Activated T-cell treated with anti-CD3 and anti-CD28 coated beads, Interleukin-2, amount 50 U/mL, for 1 hour (primary cell): ENCODE data around the gene CAMK2A.

Experiments
- DNase-seq: peaks from one replicate; pipeline ENCODE4 v3.0.0-alpha.2; 2020

CAMK2A gene

DNA sequence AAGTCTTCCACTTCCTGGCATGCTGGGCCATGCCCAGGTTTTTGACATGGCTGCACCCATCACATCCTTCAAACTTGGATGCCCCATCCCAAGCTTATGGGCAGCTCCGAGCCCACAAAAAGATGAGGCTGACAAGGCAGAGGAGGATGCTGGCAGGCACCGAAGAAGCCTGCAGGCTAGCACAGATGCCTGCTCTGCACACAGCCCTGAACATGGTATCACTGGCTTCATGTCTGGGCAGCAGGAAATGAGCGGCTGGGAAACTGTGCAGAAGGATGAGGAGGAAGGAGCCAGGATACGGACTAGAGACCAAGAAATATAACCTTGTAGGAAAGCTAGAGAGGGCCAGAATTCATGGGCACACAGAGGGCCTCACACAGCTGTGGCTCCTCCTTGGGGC is 14.8 kb downstream of the CAMK2A start:
- DNase-seq, result no peak

GRCh38 chr5:150272531-150272930 is 17.0 kb downstream of the CAMK2A start:
- DNase-seq, result no peak

DNA sequence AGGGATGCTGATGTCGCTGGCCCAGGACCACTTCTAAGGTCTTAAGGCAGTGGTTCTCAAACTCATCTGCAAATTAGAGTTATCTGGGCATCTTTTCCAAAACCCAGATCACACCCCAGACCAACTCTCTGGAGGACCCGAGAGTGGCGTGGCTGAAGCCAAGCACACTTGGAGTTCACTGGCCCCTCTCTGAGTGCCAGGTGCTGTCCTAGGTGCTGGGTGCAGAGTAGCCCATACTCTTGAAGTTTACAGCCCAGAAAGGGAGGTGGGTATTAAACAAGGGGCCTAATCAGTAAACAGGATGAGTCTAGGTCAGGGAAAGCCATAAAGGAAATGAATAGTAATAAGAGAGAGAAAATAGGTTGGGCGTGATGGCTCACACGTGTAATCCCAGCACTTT is 17.6 kb downstream of the CAMK2A start:
- DNase-seq, result no peak

- no peak for DNase-seq
These were observed 18.3 kb downstream of the CAMK2A start for GRCh38 chr5:150271296-150271692.

DNA sequence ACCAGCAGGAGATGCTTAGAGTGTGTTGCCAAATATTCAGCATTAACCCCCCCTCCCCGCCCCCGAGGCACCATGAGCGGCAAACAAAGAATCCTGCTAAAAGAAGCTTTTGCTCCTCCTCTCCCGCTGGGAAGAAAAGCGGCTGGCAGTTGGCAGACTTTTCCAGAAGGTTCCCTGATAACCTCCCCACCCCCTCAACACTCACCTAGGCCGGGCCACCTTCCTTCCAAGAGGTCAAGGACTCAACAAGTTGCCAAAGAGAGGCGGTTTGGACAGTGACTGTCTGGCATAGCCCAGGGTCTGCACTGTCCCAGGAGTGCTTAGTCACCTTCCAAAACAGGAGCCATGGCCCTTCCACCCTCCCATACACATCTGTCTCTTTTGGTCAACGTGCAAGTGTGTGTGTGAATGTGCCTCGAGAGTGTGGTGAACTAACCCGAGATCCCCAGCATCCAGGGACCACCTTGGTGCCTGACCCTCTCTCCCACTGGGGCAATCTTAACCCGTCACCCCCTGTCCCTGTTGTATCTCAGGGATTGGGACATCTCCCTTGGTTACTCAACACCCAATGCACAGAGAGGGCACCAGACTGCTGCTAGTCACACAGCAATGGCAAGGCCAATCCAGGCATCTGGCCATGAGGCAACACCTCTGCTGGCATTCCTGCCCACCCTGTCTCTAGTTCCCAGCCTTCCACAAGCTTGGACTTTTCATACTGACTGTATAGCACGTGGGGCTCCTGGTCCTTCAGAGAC is 18.9 kb downstream of the CAMK2A start:
- no peak for DNase-seq

DNA sequence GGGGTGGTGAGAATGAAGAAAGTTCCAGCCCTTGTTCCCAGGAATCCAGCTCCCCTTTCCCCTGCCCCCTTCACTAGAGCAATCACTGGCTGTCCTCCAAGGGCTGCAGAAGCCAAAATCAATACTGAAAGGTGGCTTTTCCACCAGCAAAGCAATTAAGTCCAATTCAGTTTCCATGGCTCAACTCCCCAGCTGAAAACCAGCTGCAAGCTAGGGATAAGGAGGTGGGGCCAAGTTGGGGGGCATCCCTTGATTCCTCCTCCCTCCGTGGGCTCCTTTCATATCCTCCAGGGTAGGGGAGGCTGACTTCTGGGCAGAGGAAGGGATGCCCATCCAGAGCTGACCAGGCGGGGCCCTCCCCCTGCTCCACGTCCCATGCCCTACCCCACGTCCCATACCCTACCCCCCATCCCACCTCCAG is 22.7 kb downstream of the CAMK2A start:
- no peak for DNase-seq

DNA sequence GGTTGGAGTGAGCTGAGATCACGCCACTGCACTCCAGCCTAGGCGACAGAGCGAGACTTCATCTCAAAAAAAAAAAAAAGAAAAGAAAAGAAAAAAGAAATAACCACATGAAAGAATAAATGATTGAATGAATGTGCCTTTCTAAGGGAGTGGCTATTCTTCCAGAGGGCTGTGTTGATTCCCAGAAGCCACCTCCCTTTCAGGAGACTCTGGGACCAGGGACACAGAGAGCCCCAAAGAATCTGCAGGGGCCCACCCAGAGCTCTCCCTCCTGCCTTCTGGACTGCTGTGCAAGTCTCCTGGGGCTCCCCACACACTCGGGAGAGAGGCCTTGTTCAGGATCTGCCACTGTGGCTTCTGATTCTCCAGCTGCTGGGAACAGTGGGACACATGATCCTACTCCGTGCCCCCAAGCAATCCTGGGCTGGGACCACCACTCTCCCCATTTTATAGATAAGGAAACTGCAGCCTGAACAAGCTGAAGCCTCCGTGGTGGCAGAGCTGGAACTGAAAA is 23.6 kb downstream of the CAMK2A start:
- DNase-seq, result no peak

GRCh38 chr5:150264667-150265603 is 24.6 kb downstream of the CAMK2A start:
- no peak for DNase-seq

DNA sequence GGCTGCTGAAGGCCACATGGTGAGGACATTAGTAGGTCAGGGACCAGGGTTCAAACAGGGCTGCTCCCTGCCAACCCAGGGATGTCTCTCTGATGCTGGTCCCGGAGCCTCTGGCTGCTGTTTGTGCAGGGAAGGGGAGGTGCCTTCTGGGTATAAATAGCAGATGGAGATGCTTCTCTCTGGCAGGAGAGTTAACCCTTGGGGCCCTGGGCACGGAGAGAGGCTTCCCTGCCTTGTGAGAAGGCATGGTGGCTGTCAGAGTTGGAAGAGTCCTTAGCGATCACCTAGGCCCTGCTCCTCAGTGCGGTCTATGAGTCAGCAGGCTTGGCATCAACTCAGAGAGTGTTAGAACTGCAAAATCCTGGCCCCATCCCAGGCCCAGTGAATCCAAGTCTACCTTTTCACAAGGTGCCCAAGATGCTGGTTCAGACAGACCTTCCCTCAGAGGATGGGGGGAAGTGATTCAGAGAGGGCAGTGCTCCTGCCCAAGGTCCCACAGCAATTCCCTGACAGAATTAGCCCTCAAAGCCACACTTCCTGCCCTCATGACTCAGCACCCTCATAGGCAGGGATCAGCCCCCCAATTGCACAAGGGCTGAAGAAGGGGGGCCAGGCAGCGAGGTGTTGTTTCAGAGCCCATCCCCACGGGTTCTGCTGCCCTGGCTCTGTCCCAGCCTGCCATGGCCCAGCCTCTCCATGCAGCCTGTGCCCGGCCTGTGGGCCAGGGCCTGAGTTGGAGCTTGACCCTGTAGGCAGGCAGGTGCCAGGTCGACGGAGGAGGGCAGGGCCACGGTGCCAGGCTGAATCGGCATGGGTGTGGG is 25.6 kb downstream of the CAMK2A start:
- no peak for DNase-seq

DNA sequence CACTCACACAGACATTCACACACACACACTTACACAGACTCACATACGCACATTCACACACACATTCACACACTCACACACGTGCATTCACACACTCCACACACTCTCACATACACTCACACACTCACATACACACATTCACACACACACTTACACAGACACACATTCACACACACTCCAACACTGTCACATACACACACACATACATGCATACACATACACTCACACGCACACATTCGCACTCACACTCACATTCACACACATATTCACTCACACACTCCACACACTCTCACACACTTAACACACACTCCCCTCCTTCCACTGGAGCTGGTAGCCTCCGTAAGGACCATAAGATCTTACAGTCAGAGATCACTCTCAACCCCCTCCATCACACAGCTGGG is 26.2 kb downstream of the CAMK2A start:
- no peak for DNase-seq

GRCh38 chr5:150262502-150262901 is 27.1 kb downstream of the CAMK2A start:
- DNase-seq, result no peak

DNA sequence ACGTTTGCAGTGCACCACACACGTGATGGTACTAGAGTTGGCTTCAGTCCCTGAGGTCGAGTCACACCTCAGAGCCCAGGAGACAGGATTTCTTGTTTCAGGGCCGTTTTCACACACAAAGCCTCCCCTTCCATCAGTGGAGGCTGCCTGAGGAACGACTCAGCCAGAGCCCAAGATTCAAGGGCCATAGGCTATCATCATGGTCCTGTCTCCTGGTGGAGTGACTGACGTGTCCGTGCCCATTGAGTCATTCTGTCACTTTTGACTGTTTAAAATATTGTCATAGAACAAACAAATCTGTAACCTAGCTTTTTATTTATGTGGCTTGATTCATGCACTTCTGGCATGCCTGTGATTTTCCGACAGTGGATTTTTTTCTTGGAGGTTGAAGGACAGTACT is 28.3 kb downstream of the CAMK2A start:
- DNase-seq, result no peak

GRCh38 chr5:150258130-150258529 is 31.4 kb downstream of the CAMK2A start:
- no peak for DNase-seq

- no peak for DNase-seq
These were observed 32.1 kb downstream of the CAMK2A start for GRCh38 chr5:150257424-150257823.

GRCh38 chr5:150256410-150257064 is 33.0 kb downstream of the CAMK2A start:
- no peak for DNase-seq

DNA sequence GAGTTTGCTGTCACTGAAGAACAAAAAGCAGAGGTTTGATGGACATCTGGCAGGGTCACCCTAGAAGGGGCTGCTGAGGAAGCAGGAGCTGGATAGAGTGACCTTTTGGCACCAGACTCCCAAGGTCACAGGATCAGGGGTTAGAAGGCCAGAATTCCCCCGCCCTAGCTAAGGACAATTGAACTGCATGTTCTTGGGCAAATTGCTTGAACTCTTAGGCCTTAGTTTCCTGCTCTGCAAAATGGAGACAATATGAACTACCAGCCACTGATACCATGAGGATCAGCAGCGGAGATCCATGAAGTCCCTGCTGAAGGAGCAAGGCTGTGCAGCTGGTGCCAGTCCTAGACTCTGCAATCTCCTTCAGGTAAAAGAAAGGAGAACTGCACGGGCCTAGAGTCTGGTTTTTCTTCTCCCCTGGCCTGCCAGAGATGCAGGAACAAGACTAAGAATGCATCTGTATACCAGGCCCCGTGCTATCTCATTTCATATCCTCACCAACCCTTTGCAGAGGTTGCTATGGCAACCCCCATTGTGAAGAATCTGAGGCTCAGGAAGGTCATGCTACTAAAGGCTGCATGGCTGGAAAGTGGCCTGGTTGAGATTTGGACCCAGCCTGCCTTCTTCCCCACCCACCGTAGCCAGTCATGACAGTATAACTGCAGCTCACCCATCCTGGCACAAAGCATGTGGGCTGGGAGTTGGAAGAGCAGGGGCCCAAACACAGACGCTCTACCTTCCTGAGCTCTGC is 33.7 kb downstream of the CAMK2A start:
- no peak for DNase-seq

- no peak for DNase-seq
These were observed 34.8 kb downstream of the CAMK2A start for GRCh38 chr5:150254774-150255173.

GRCh38 chr5:150254363-150254762 is 35.2 kb downstream of the CAMK2A start:
- no peak for DNase-seq

DNA sequence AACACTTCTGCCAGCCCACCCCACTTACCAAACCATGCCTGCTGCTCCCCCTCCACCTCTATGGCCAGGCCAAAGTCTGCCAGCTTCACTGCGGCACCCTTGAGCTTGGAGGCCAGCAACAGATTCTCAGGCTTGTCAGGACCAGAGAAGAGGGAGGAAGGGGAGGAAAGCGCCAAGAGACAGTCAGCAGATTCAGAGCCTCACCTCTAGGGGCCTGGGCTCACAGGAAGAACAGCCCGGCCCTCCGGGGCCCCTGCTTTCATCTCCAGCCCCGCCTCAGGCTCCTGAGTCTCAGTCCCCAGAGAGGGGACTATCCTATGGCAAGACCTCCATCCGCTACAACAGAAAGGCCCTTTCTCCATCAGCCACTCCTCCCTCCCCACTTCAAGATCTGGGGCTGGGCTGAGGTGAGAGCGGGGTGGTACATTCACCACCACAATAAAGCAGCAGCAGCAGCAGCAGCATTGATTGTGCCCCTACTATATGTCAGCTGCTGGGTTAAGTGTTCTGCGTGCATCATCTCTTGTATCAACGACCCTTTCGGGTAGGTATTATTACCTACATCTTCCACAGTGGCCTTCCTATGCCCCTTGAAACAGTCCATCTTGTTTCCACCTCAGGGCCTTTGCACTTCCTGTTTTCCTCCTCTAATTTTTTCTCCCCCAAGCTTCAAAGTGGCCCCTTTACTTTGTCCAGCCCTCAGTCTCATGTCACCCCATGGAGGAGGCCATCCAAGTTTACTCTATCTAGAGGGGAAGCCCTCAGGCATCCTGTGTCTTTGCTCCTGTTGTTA is 36.0 kb downstream of the CAMK2A start:
- no peak for DNase-seq

- DNase-seq, result no peak
These were observed 37.1 kb downstream of the CAMK2A start for GRCh38 chr5:150252489-150252888.

GRCh38 chr5:150251504-150251903 is 38.1 kb downstream of the CAMK2A start:
- DNase-seq, result no peak
